Activated CD4-positive, alpha-beta T cell treated with anti-CD3 and anti-CD28 coated beads, Interleukin-10, Interleukin-2, amounts not matched to agents 100 ng/mL and 50 ng/mL, durations not matched to agents 16 hours and 8 hours (primary cell): ENCODE measurements around the gene CNOT1.
"Not testable (repeated sequence)": the region's sequence is repeated elsewhere in the genome, so short reads cannot be mapped to it uniquely, and the experiment has no call there.

Source experiments
- DNase-seq: peaks from one replicate; pipeline ENCODE4 v3.0.0-alpha.2; 2020

CNOT1 gene

GRCh38 chr16:58637021-58637420 is 7.4 kb upstream of the CNOT1 start:
- not testable (repeated sequence) for DNase-seq

- no peak for DNase-seq
These were observed 6.8 kb upstream of the CNOT1 start for GRCh38 chr16:58636466-58636865.

- DNase-seq, result no peak
These were observed 5.9 kb upstream of the CNOT1 start for GRCh38 chr16:58635502-58635901.

GRCh38 chr16:58634265-58634802 is 4.7 kb upstream of the CNOT1 start:
- no peak for DNase-seq

- peak; percentile 64 for DNase-seq
These were observed 537 bp downstream of the CNOT1 start for GRCh38 chr16:58628845-58629732.

- no peak for DNase-seq
These were observed 5.4 kb downstream of the CNOT1 start for GRCh38 chr16:58624209-58624608.

- DNase-seq, result no peak
These were observed 9.2 kb downstream of the CNOT1 start for GRCh38 chr16:58620396-58620795.

- peak; percentile 56 for DNase-seq
These were observed 14.3 kb downstream of the CNOT1 start for GRCh38 chr16:58615280-58615679.

GRCh38 chr16:58614860-58615259 is 14.8 kb downstream of the CNOT1 start:
- DNase-seq, result no peak

- DNase-seq, result peak; percentile 45
These were observed 15.4 kb downstream of the CNOT1 start for GRCh38 chr16:58614212-58614611.

- DNase-seq, result not testable (repeated sequence)
These were observed 16.7 kb downstream of the CNOT1 start for GRCh38 chr16:58612965-58613364.

GRCh38 chr16:58608601-58609136 is 21.0 kb downstream of the CNOT1 start:
- DNase-seq, result no peak

GRCh38 chr16:58605562-58605961 is 24.1 kb downstream of the CNOT1 start:
- no peak for DNase-seq

GRCh38 chr16:58591083-58591482 is 38.5 kb downstream of the CNOT1 start:
- no peak for DNase-seq

GRCh38 chr16:58589326-58589905 is 40.2 kb downstream of the CNOT1 start:
- DNase-seq, result no peak

GRCh38 chr16:58588406-58588805 is 41.2 kb downstream of the CNOT1 start:
- DNase-seq, result no peak

- DNase-seq, result no peak
These were observed 43.1 kb downstream of the CNOT1 start for GRCh38 chr16:58586340-58587030.

GRCh38 chr16:58584831-58585505 is 44.7 kb downstream of the CNOT1 start:
- DNase-seq, result no peak

GRCh38 chr16:58582971-58583765 is 46.5 kb downstream of the CNOT1 start:
- DNase-seq, result no peak

GRCh38 chr16:58582133-58582532 is 47.5 kb downstream of the CNOT1 start:
- DNase-seq, result no peak

- no peak for DNase-seq
These were observed 50.0 kb downstream of the CNOT1 start for GRCh38 chr16:58579587-58579986.

- no peak for DNase-seq
These were observed 51.0 kb downstream of the CNOT1 start for GRCh38 chr16:58578642-58579041.
